Liver (tissue), 2 donors: ENCODE measurements around the gene MBD3L2B.

ENCODE experiments used
- SP1 ChIP-seq: IDR thresholded peaks from 2 replicates; pipeline ENCODE4 v1.6.1; 2018; ENCODE audit warnings: antibody characterized with exemption, mild to moderate bottlenecking
- YY1 ChIP-seq: IDR thresholded peaks from 2 replicates; pipeline ENCODE4 v1.6.1; 2016; ENCODE audit warnings: antibody characterized with exemption, mild to moderate bottlenecking
- donor health status: healthy.

DNA sequence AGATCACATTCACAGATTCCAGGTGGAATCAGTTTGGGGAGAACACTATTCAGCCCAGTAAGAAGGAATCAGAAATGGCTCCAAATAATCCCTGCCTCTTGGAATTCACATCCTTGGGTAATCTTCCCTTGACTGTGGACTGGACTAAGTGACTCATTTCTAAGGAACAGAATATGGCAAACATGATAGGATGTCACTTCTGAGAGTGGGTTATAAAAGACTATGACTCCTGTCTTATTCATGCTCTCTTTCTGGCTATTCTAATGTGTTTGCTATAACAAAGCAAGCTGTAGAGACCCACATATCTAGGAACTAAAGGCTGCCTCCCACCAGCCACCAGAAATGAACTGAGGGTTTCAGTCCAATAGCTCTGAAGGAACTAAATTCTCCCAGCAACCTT, 37.8 kb downstream of the MBD3L2B start:
- TF ChIP-seq SP1 = no peak
- no peak for TF ChIP-seq YY1
